H1 (cell line): ENCODE results near the gene MSH5.

Experiments used
- CHD7 ChIP-seq: fragments of 300-600 bp; sonication (generic); IDR thresholded peaks from 2 replicates; pipeline ENCODE4 v1.7.1; 2012; ENCODE audit warnings: low read length, moderate library complexity, mild to moderate bottlenecking, inconsistent platforms; ENCODE audit not compliant: insufficient replicate concordance
- SP1 ChIP-seq: IDR thresholded peaks from 2 replicates; pipeline ENCODE4 v1.6.1; 2011; ENCODE audit warnings: low read depth, low read length

GRCh38 chr6:31767096-31767645, 27.4 kb downstream of the MSH5 start:
- TF ChIP-seq SP1: no peak
- no peak for TF ChIP-seq CHD7
